ENCODE results near the gene GABBR2.

The GABBR2 gene

GRCh38 chr9:98248737-98249474, 459.8 kb downstream of the GABBR2 start:
- H3K4me2 ChIP-seq (ENCODE audit: low read length): no peak overlapping the region
- no peaks in the 10 kb centered on the region for H3K9me3 ChIP-seq (ENCODE audit: insufficient read depth, low read length)
- H3K79me2 ChIP-seq (ENCODE audit: low read length): no peaks in the 10 kb centered on the region
- H3K36me3 ChIP-seq (replicated peaks; ENCODE audit: low read depth, low read length): no peaks in the 10 kb centered on the region
- no peak overlapping the region for H3K9ac ChIP-seq (ENCODE audit: low read length)
- H3K4me1 ChIP-seq (ENCODE audit: low read length): no peaks in the 10 kb centered on the region
- TF ChIP-seq, protein P1, sequence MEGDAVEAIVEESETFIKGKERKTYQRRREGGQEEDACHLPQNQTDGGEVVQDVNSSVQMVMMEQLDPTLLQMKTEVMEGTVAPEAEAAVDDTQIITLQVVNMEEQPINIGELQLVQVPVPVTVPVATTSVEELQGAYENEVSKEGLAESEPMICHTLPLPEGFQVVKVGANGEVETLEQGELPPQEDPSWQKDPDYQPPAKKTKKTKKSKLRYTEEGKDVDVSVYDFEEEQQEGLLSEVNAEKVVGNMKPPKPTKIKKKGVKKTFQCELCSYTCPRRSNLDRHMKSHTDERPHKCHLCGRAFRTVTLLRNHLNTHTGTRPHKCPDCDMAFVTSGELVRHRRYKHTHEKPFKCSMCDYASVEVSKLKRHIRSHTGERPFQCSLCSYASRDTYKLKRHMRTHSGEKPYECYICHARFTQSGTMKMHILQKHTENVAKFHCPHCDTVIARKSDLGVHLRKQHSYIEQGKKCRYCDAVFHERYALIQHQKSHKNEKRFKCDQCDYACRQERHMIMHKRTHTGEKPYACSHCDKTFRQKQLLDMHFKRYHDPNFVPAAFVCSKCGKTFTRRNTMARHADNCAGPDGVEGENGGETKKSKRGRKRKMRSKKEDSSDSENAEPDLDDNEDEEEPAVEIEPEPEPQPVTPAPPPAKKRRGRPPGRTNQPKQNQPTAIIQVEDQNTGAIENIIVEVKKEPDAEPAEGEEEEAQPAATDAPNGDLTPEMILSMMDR (IDR thresholded peaks at IDR 0.05; ENCODE audit: low read depth, low read length): no peak
- no peak for TF ChIP-seq EZH2phosphoT487 (IDR thresholded peaks at IDR 0.05; ENCODE audit: low read depth)
- H4K20me1 ChIP-seq (ENCODE audit: insufficient read depth, low read length): no peaks in the 10 kb centered on the region
- H3K27ac ChIP-seq (ENCODE audit: low read length): no peak overlapping the region
- H3K4me3 ChIP-seq (ENCODE audit: low read length): no peak overlapping the region
- no peaks in the 10 kb centered on the region; the same call in 1 of the 2 replicates for H3K27me3 ChIP-seq (ENCODE audit: low read depth, low read length)
- no peak overlapping the region for H2AFZ ChIP-seq (ENCODE audit: low read depth, low read length)

GRCh38 chr9:98247831-98248657, 460.7 kb downstream of the GABBR2 start:
- Histone ChIP-seq H3K9me3 (ENCODE audit: insufficient read depth, low read length) (no peaks in the 10 kb centered on the region), H3K4me1 (ENCODE audit: low read length) (no peaks in the 10 kb centered on the region), H3K4me3 (ENCODE audit: low read length) (no peak overlapping the region), H4K20me1 (ENCODE audit: insufficient read depth, low read length) (no peaks in the 10 kb centered on the region), H3K27ac (ENCODE audit: low read length) (no peak overlapping the region), H2AFZ (ENCODE audit: low read depth, low read length) (no peak overlapping the region), H3K79me2 (ENCODE audit: low read length) (no peaks in the 10 kb centered on the region), H3K4me2 (ENCODE audit: low read length) (no peak overlapping the region), H3K9ac (ENCODE audit: low read length) (no peak overlapping the region), H3K36me3 (replicated peaks; ENCODE audit: low read depth, low read length) (no peaks in the 10 kb centered on the region), H3K27me3 (ENCODE audit: low read depth, low read length) (no peaks in the 10 kb centered on the region)
- no peak for TF ChIP-seq EZH2phosphoT487 (IDR thresholded peaks at IDR 0.05; ENCODE audit: low read depth)
- TF ChIP-seq, protein P1 (IDR thresholded peaks at IDR 0.05; ENCODE audit: low read depth, low read length): no peak

DNA sequence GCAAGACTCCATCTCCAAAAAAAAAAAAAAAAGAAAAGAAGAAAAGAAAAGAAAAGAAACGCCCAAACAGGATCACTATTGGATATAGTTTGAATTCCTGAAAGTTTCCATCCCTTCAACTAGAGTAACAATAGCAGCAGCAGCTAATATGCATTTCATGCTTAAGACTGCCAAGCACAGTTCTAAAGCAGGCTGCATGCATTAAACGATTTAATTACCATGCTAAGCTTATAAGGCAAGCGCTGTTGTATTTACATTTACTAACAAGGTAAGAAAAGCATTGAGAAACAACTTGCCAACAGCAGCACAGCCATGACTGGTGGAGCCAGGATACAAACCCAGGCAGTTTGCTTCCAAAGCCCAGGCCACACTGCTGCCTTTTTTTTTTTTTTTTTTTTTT, 466.3 kb downstream of the GABBR2 start:
- Histone ChIP-seq H3K4me1 (ENCODE audit: low read length) (no peaks in the 10 kb centered on the region), H3K4me3 (ENCODE audit: low read length) (no peak overlapping the region), H3K9me3 (ENCODE audit: insufficient read depth, low read length) (no peaks in the 10 kb centered on the region), H3K9ac (ENCODE audit: low read length) (no peak overlapping the region), H3K79me2 (ENCODE audit: low read length) (no peaks in the 10 kb centered on the region), H3K4me2 (ENCODE audit: low read length) (no peak overlapping the region), H3K27me3 (ENCODE audit: low read depth, low read length) (no peaks in the 10 kb centered on the region), H3K27ac (ENCODE audit: low read length) (no peak overlapping the region), H3K36me3 (replicated peaks; ENCODE audit: low read depth, low read length) (no peaks in the 10 kb centered on the region), H4K20me1 (ENCODE audit: insufficient read depth, low read length) (no peaks in the 10 kb centered on the region), H2AFZ (ENCODE audit: low read depth, low read length) (no peak overlapping the region)
- no peak for TF ChIP-seq EZH2phosphoT487 (IDR thresholded peaks at IDR 0.05; ENCODE audit: low read depth)
- TF ChIP-seq, protein P1 (IDR thresholded peaks at IDR 0.05; ENCODE audit: low read depth, low read length): no peak

Measured in OCI-LY3 (cell line).